ENCODE data around the gene PBXIP1. TPM values are rescaled to one million over a fixed set of nuclear protein-coding genes. Genes with fewer than 3 reads are reported as not detected.

The PBXIP1 gene
- total and polyA plus RNA-seq, 10 of the 15 experiments (the other 5 are each of a cell fraction or from before 2014, with no cell fraction given), result 0.63 to 25.6 (median 15.4) TPM

- Histone ChIP-seq H3K9me3 (replicated peaks; ENCODE audit: control insufficient read depth, insufficient read depth, low read length) (no peaks in the 10 kb centered on the region), H3K4me2 (ENCODE audit: control insufficient read depth, insufficient read depth) (peak overlapping the region; percentile 36), H3K36me3 (ENCODE audit: control insufficient read depth in 2 of 2, insufficient read depth in 2 of 2, low read length in 1 of 2) (no peaks in the 10 kb centered on the region; a peak in 1 of 4 replicates), H3K27ac (ENCODE audit: control insufficient read depth, insufficient read depth) (peak overlapping the region; percentile 79), H3K79me2 (ENCODE audit: control insufficient read depth, insufficient read depth, low read length) (peaks cover 46% of the 10 kb centered on the region), H2AFZ (ENCODE audit: control insufficient read depth, low read depth, low read length) (peak overlapping the region; percentile 90), H4K20me1 (ENCODE audit: control insufficient read depth, insufficient read depth) (0 out of 2 replicates have a peak, but pooled peaks cover 2% of the 10 kb centered on the region), H3K4me3 (peak overlapping the region; percentile 98), H3K4me1 (ENCODE audit: control insufficient read depth, insufficient read depth, low read length) (peaks cover 39% of the 10 kb centered on the region), H3K9ac (ENCODE audit: control insufficient read depth, insufficient read depth, low read length) (peak overlapping the region; percentile 66; the same call in 1 of the 2 replicates), H3K27me3 (replicated peaks in 1 of 2; ENCODE audit: control insufficient read depth in 2 of 2, insufficient read depth in 2 of 2, low read length in 1 of 2) (no peaks in the 10 kb centered on the region)
- intact Hi-C loops (cut with micrococcal nuclease; ENCODE audit: unreplicated experiment), result loop anchor here (2.0 to 5.0 kb wide), 3 partner anchors 15 to 65 kb away; partner anchors contain the start of genes PMVK and PYGO2
- ChIA-PET POLR2A (interaction anchor here (0.6 to 3.4 kb wide), 8 partner anchors 15 to 799 kb away, joined by 3 to 36 read pairs (median 4); partner anchors contain the start of genes ADAM15, CKS1B, FLAD1 and SHC1), SMC1A (ENCODE audit: uncharacterized antibody, unreplicated experiment) (interaction anchor here (0.8 to 0.9 kb wide), 4 partner anchors 25 to 60 kb away, joined by 3 to 4 read pairs (median 3); no protein-coding TSS in a partner anchor), CTCF (interaction anchor here (0.6 to 11.0 kb wide), 6 partner anchors 15 to 135 kb away, joined by 3 to 226 read pairs (median 3); partner anchors contain the start of genes CKS1B, FLAD1 and SHC1), RAD21 (ENCODE audit: unreplicated experiment) (interaction anchor here (0.8 to 3.3 kb wide), 4 partner anchors 16 to 83 kb away, joined by 3 to 14 read pairs (median 6); no protein-coding TSS in a partner anchor)
- no TSS peak for BruUV-seq (replicated peaks)
- WGBS (ENCODE audit: insufficient coverage, insufficient replicate concordance, low lambda C conversion rate, missing lambda C conversion rate), result under 1% methylated on average over 24 of the region's 38 CpGs
- ATAC-seq (peak; percentile 76), DNase-seq (ENCODE audit: low read depth, low spot score) (peak; percentile 94), FAIRE-seq (peak; percentile 73)
- in situ Hi-C loops (cut with MboI), result no loop called here
- TF ChIP-seq ZNF217 (IDR thresholded peaks at IDR 0.05) (no peak), ZNF622 (IDR thresholded peaks at IDR 0.05) (no peak), ZZZ3 (IDR thresholded peaks at IDR 0.05; ENCODE audit: control insufficient read depth, insufficient read length, low read depth) (no peak), ETV6 (conservative IDR thresholded peaks at IDR 0.05 in 1 of 2, IDR thresholded peaks at IDR 0.05 in 1 of 2; ENCODE audit: borderline replicate concordance in 1 of 2, low read depth in 1 of 2) (no peak), SUZ12 (IDR thresholded peaks at IDR 0.05; ENCODE audit: unreplicated experiment) (no peak), JUNB (IDR thresholded peaks at IDR 0.05) (no peak), ATF2 (IDR thresholded peaks at IDR 0.05; ENCODE audit: low read length) (no peak), SMC3 (IDR thresholded peaks at IDR 0.05; ENCODE audit: borderline replicate concordance, low read length) (no peak), FOS (IDR thresholded peaks at IDR 0.05; ENCODE audit: borderline replicate concordance, extremely low read depth, insufficient read length) (peak; percentile 45), SRF (IDR thresholded peaks at IDR 0.05; ENCODE audit: low read depth in 2 of 2, low read length in 2 of 2) (no peak), ZBTB11 (CRISPR knock-in tag; IDR thresholded peaks at IDR 0.05) (no peak), YY1 (IDR thresholded peaks at IDR 0.05; ENCODE audit: low read depth, low read length) (0 out of 2 replicates have a peak, but pooled peaks have one; percentile 28), RELB (IDR thresholded peaks at IDR 0.05; ENCODE audit: low read depth) (peak; percentile 99), KLF5 (IDR thresholded peaks at IDR 0.05; ENCODE audit: partially characterized antibody) (no peak), BCL11A (IDR thresholded peaks at IDR 0.05; ENCODE audit: low read depth, low read length) (no peak)
These were observed 46.0 kb upstream of the PBXIP1 start for GRCh38 chr1:155001675-155002463.
